Stimulated activated CD4-positive, alpha-beta T cell treated with anti-CD3 and anti-CD28 coated beads, Interleukin-1b, Interleukin-23, amount 100 ng/mL, for 24 hours (primary cell): Measurements from ENCODE around the gene MCM7.

Experiments
- DNase-seq, 4 experiments: peaks; one replicate each; pipeline ENCODE4 v3.0.0-alpha.2; 2020; ENCODE audit warnings: low read depth in 4 of 4, low spot score in 1 of 4

The MCM7 gene

GRCh38 chr7:100124301-100125230, 23.4 kb upstream of the MCM7 start:
- DNase-seq = no peak

- DNase-seq = no peak
These were observed 21.4 kb upstream of the MCM7 start for GRCh38 chr7:100122568-100122967.

- no peak for DNase-seq
These were observed 20.9 kb upstream of the MCM7 start for GRCh38 chr7:100122067-100122466.

- DNase-seq = no peak
These were observed 19.5 kb upstream of the MCM7 start for GRCh38 chr7:100120733-100121036.

GRCh38 chr7:100119970-100120732, 19.0 kb upstream of the MCM7 start:
- peak in 3 of 4 experiments; percentile 31 to 61 (median 59) for DNase-seq

GRCh38 chr7:100119072-100119969, 18.1 kb upstream of the MCM7 start, which contains the start of the genes CNPY4 and TAF6:
Gene CNPY4 (plus strand): TSS chr7:100119634. CDS start chr7:100119745, 111 bp downstream.
Gene TAF6 (minus strand): TSS chr7:100119358. CDS start chr7:100114209, 5,149 bp downstream.
- peak; percentile 86 to 94 (median 92) for DNase-seq

GRCh38 chr7:100118388-100119071, 17.3 kb upstream of the MCM7 start:
- DNase-seq = no peak

- no peak for DNase-seq
These were observed 13.8 kb upstream of the MCM7 start for GRCh38 chr7:100115026-100115425.

- no peak for DNase-seq
These were observed 10.7 kb upstream of the MCM7 start for GRCh38 chr7:100111914-100112313.

GRCh38 chr7:100111156-100111555, 10.0 kb upstream of the MCM7 start:
- no peak for DNase-seq

- no peak for DNase-seq
These were observed 8.4 kb upstream of the MCM7 start for GRCh38 chr7:100109521-100110163.

- no peak for DNase-seq
These were observed 6.7 kb upstream of the MCM7 start for GRCh38 chr7:100107890-100108289.

- no peak for DNase-seq
These were observed 6.0 kb upstream of the MCM7 start for GRCh38 chr7:100107125-100107737.

- DNase-seq = no peak
These were observed 5.4 kb upstream of the MCM7 start for GRCh38 chr7:100106633-100107032.

GRCh38 chr7:100105534-100105933, 4.3 kb upstream of the MCM7 start:
- DNase-seq = no peak

GRCh38 chr7:100102950-100103840, 2.0 kb upstream of the MCM7 start:
- no peak for DNase-seq

- DNase-seq = peak; percentile 61 to 77 (median 72)
These were observed 679 bp downstream of the MCM7 start for GRCh38 chr7:100100420-100101015.

- no peak for DNase-seq
These were observed 1.7 kb downstream of the MCM7 start for GRCh38 chr7:100099452-100099851.
